Left lung (tissue), 10 donors: ENCODE data around the gene ANKRD12. TPM values are rescaled to one million over a fixed set of nuclear protein-coding genes. Genes with fewer than 3 reads are reported as not detected.
A peak's percentile ranks its signal among the peaks of the same experiment; 100 is the strongest.

Experiments used
- ATAC-seq: fragments of 200-7000 bp; cut with Tn5 transposase; one replicate; pipeline ENCODE4 v1.9.1; 2020; ENCODE audit warnings: moderate library complexity
- DNase-seq, 4 donors: peaks; one replicate each; pipeline ENCODE4 v3.0.0-alpha.2; 2013 to 2020
- H3K27ac ChIP-seq, 2 donors: fragments of 200-600 bp; sonication (generic) in 1 of 2; one replicate each; pipeline versions ENCODE4 v1.5.0 to v1.8.0; 2020 to 2021
- H3K27me3 ChIP-seq, 2 donors: fragments of 200-600 bp; sonication (generic) in 1 of 2; one replicate each; pipeline versions ENCODE4 v1.5.0 to v1.8.0; 2020 to 2021
- H3K36me3 ChIP-seq, 2 donors: fragments of 200-600 bp; sonication (generic) in 1 of 2; one replicate each; pipeline versions ENCODE4 v1.5.0 to v1.8.0; 2020 to 2021
- H3K4me1 ChIP-seq, 2 donors: fragments of 200-600 bp; one replicate each; pipeline ENCODE4 v1.8.0; 2021
- H3K4me3 ChIP-seq, 2 donors: fragments of 200-600 bp; sonication (generic) in 1 of 2; one replicate each; pipeline versions ENCODE4 v1.5.0 to v1.8.0; 2020 to 2021; ENCODE audit warnings: mild to moderate bottlenecking in 1 of 2
- H3K9me3 ChIP-seq, 2 donors: fragments of 200-600 bp; sonication (generic) in 1 of 2; one replicate each; pipeline versions ENCODE4 v1.5.0 to v1.8.0; 2020 to 2021
- intact Hi-C, 2 donors: fragments of 100-400 bp; cut with DNase I; formaldehyde crosslinking; loops; one replicate each; pipeline versions ENCODE4 v1.11.2 to v1.14.2; 2022
- polyA plus RNA-seq, 6 donors: library from polyadenylated mRNA; unstranded; fragments of 120-200 nt; gene quantifications; one replicate each; pipeline ENCODE4 v1.2.1, GENCODE V29; 2013; ENCODE audit not compliant: insufficient read length in 6 of 6
- total RNA-seq, 2 donors: library from RNA; stranded (reverse); fragmentation: NEBNext Ultra II Directional; extraction: Animal tissue kit (Norgen Biotek cat#: 25700); gene quantifications; one replicate each; pipeline ENCODE4 v1.2.1, GENCODE V29; 2021
- TF ChIP-seq, protein P1 (sequence below), 2 donors: fragments of 200-600 bp; sonication (generic) in 1 of 2; IDR thresholded peaks; one replicate each; pipeline versions ENCODE4 v1.5.0 to v1.8.0; 2021; ENCODE audit warnings: antibody characterized with exemption in 2 of 2
- donor health status: DM: no; HTN: yes; CAD: no.
- donor health status: DM: no; HTN: no; CAD: no.

ANKRD12 gene
- total and polyA plus RNA-seq, 8 donors, result 20.0 to 64.3 (median 31.4) TPM

DNA sequence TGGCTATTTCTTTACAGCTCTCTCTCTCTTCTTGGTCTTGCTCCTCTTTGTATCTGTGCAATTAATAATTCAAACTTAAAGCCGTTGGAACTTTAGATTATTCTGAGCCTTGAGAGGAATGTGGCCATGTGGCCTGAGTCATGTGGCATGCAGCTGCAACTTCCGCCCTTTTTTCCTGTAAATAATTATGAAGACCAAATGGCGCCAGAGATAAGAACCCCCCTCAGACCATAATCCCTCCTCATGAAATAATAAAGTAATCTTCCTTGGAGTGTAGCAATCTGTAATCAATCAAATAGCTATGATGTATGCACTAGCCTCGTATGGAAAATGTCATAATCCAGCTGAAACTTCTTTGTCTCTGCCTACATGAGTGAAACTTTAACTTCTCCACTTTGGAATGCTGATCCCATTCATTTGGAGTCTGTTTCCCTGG is 184.5 kb downstream of the ANKRD12 start:
- no peaks in the 10 kb centered on the region for H3K36me3 ChIP-seq
- H3K4me3 ChIP-seq, result no peak overlapping the region
- DNase-seq, result peak in 2 of 4 donors; percentile 60 to 72
- H3K9me3 ChIP-seq, result no peaks in the 10 kb centered on the region
- H3K4me1 ChIP-seq, result no peaks in the 10 kb centered on the region
- TF ChIP-seq, protein P1, sequence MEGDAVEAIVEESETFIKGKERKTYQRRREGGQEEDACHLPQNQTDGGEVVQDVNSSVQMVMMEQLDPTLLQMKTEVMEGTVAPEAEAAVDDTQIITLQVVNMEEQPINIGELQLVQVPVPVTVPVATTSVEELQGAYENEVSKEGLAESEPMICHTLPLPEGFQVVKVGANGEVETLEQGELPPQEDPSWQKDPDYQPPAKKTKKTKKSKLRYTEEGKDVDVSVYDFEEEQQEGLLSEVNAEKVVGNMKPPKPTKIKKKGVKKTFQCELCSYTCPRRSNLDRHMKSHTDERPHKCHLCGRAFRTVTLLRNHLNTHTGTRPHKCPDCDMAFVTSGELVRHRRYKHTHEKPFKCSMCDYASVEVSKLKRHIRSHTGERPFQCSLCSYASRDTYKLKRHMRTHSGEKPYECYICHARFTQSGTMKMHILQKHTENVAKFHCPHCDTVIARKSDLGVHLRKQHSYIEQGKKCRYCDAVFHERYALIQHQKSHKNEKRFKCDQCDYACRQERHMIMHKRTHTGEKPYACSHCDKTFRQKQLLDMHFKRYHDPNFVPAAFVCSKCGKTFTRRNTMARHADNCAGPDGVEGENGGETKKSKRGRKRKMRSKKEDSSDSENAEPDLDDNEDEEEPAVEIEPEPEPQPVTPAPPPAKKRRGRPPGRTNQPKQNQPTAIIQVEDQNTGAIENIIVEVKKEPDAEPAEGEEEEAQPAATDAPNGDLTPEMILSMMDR (IDR thresholded peaks at IDR 0.05), result no peak
- no peaks in the 10 kb centered on the region for H3K27me3 ChIP-seq
- no peak for ATAC-seq
- intact Hi-C loops, result no loop called here
- no peak overlapping the region for H3K27ac ChIP-seq

DNA sequence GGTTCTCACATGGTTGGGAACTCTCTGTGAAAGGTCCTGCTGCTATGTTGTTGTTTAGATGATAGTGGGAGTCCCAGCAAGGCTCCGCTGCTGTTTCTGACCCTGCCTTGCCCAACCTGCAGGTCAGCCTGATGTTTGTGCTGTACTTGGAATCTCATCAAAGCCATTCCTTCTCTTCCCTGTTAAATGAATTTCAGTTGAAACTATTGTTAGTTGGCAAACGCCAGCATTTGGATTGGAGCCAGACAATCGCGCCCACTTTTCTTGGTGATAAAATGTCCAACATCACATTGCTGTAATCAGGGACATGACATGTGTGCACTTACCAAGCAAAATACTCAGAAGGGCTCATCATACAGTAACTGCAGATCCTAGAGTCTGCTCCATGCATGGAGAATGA is 185.2 kb downstream of the ANKRD12 start:
- Histone ChIP-seq H3K9me3 (no peaks in the 10 kb centered on the region), H3K36me3 (no peaks in the 10 kb centered on the region), H3K4me1 (no peaks in the 10 kb centered on the region), H3K27me3 (no peaks in the 10 kb centered on the region), H3K27ac (no peak overlapping the region), H3K4me3 (no peak overlapping the region)
- intact Hi-C loops, result no loop called here
- no peak for ATAC-seq
- TF ChIP-seq, protein P1 (IDR thresholded peaks at IDR 0.05), result no peak
- no peak for DNase-seq

DNA sequence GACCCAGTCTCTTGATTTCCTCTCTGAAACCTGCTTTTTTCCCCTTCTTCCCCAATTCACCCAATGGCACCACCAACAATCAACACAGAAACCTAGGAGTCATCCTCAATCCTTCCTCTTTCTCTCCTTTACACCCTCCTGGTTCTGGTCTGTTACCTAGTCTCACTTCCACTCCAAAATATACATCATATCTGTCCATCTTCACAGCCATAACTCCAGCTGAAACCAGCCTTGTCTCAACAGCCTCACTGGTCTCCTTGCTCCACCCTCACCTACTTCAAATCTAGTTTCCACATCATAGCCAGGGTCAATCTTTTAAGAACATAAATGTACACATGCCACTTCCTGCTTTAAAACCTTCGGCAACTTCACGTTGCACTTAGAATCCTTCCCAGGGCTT is 186.2 kb downstream of the ANKRD12 start:
- DNase-seq, result no peak
- Histone ChIP-seq H3K4me1 (no peaks in the 10 kb centered on the region), H3K36me3 (no peaks in the 10 kb centered on the region), H3K9me3 (peaks cover 0 to under 1% of the 10 kb centered on the region in 2 donors), H3K27ac (no peak overlapping the region), H3K27me3 (no peaks in the 10 kb centered on the region), H3K4me3 (no peak overlapping the region)
- intact Hi-C loops, result no loop called here
- peak; percentile 31 for ATAC-seq
- TF ChIP-seq, protein P1 (IDR thresholded peaks at IDR 0.05), result no peak

DNA sequence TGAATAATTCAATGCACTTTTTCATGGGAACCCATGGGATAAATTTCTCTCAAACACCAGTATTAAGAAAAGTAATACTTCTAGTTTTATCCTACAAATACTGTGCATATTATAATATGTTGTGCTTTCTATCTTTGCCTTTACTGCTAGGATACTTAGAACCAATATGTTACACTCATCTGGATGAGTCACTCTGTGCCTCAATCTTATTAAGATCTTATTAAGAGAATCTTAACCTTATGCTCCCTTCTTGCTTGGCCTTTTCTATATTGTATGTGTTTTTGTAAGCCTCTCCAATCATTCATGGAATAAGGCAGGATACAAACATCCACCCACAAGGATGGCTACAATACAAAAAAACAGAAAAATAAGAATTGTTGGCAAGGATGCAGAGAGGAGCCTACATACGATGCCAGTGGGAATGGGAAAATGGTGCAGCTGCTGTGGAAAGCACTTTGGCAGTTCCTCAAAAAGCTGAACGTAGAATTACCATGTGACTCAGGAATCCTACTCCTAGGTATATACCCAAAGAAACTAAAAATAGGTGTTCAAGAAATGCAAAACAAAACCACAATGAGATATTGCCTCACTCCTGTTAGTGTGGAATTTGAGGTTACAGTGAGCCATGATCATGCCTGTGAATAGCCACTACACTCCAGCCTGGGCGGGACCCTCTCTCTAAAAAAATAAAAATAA is 187.3 kb downstream of the ANKRD12 start:
- TF ChIP-seq, protein P1 (IDR thresholded peaks at IDR 0.05), result no peak
- Histone ChIP-seq H3K4me3 (no peak overlapping the region), H3K27me3 (no peaks in the 10 kb centered on the region), H3K27ac (no peak overlapping the region), H3K4me1 (no peaks in the 10 kb centered on the region), H3K36me3 (no peaks in the 10 kb centered on the region), H3K9me3 (peaks cover 0 to 12% of the 10 kb centered on the region in 2 donors)
- intact Hi-C loops, result no loop called here
- DNase-seq (no peak), ATAC-seq (no peak)

DNA sequence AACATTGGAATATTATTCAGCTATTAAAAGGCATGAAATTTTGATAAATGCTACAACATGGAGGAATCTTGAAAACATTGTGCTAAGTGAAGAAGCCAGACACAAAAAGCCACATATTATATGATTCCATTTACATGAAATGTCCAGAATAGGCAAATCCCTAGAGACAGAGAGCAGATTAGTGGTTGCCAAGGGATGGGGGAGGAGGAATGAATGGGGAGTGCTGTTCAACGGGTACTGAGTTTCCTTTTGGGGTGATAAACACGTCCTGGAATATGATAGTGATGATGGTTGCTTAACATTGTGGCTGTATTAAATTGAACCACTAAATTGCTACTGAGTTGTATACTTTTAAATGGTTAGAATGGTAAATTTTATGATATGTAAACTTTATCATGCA is 189.1 kb downstream of the ANKRD12 start:
- DNase-seq (no peak), ATAC-seq (no peak)
- Histone ChIP-seq H3K36me3 (no peaks in the 10 kb centered on the region), H3K4me1 (no peaks in the 10 kb centered on the region), H3K9me3 (peaks cover 0 to 12% of the 10 kb centered on the region in 2 donors), H3K27ac (no peak overlapping the region), H3K27me3 (no peaks in the 10 kb centered on the region), H3K4me3 (no peak overlapping the region)
- intact Hi-C loops, result no loop called here
- TF ChIP-seq, protein P1 (IDR thresholded peaks at IDR 0.05), result no peak
